UCSD-AML1 (cell line): ENCODE data around the gene CTNNA2.
A peak's percentile ranks its signal among the peaks of the same experiment; 100 is the strongest.

Experiments
- DNase-seq: peaks from one replicate; lab custom pipeline; 2025; ENCODE audit not compliant: unreplicated experiment; lab: John Stamatoyannopoulos, UW

CTNNA2 gene

DNA sequence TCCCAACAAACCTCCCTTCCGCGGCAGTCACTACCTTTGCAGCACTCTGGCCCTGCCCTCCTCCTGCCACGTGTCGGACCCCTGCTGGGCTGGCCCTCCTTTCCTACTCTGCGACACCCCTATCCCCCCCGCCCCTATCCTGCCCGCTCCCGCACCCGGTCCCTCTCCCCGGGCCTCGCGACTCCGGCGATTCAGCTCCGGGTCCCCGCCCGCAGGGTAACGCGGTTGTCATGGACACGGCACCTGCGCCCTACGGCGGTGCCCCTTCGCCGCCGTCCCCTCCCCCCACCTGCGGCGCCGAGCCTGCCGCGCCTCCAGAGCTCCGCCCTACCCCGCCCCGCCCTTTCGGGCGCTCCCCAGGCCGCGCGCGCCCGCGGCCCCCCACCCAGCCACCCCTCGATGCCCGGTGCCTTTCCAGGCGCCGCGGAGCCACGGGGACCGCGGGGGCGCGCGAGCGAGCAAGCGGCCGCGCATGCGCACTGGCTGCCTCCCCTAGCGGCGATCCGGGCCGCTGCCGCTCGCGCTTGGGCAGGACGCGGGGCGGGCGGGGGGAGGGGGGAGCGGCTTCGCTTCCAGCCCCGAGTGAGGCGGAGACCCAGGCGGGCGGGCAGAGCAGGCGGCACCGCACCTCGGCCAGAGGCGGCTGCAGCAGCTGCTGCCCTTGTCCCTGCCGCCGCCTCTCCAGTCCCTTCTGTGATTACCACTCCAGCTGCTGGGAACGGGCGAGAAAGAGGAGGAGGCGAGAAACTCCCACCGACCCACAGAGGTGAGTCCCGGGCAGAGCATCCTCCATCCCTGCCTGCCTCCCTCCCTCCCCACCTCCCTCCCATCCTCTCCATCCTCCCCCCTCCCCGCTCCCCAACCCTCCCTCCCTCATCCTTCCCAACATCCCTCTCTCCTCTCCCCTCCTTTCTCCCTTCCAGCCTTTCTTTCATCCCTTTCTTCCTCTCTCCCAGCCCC lies at the start of gene CTNNA2:
Gene CTNNA2, plus strand, starts transcription at position 610 of the 960 bp plus-strand sequence.
- DNase-seq, result peak; percentile 64

DNA sequence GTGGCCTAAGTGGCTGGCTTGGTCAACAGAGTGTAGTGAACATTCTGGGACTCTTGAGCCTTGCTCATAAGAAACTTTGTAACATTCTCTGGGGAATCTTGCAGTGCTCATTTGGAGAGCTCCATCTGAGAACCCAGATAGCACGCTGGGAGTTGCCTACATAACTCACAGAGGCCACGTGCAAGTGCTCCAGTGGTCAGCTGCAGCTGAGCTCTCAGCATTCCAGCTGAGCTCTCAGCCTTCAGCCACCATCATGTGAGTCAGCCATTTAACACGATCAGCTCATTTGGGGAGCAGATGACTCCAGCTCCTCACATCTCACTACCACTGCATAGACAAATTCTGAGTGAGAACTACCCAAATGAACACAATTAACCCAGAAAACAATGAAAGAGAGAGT lies 25.5 kb upstream of the CTNNA2 start:
- no peak for DNase-seq

DNA sequence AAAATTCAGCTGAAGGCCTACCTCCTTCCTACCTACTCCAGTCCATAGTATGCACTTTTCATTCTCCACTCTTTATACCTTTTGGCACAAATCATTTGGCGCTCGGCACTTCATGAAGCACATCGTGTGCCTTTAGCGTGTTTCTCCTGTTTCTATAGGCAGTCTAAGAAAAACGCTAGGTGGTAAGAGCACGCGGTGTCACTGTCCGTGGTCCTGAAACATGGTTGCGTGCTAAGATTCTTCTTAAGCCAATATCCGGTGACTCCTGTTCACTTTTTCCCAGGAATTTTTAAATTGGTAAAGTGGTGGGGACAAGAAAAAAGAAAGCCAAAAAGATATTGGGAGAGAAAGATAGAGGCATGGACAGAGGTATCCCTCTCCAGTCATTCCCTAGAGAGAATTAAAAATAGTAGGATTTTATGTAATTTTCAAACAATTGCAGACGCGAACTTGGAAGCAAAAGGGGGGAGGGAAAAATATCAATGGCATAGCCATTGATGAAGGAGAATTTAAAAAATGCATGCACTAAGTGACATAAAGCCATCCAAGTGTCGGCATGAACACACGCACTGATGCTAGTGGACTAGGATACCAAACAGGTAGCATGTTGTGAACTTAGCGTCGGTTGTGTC lies 1.4 kb upstream of the CTNNA2 start:
- peak; percentile 69 for DNase-seq

DNA sequence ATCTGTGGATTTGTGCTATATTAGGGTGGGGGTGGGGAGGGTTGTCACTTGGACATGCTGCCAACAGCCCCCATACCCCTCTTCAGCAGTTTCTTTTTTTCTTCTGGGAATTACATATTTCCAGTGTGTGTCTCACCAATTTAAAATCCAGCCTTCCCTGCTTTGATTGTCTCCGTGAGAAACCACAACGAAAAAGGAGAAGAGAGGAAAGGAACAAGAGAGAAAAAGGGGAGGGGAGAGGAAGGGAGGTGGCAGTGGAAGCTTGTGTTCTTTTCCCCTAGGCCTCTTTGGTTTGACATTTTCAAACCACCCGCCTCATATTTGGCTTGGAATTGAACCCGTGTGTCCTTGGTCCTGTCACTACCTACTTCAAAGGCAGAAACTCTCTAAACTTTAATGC lies 860 bp downstream of the CTNNA2 start:
- DNase-seq, result no peak

DNA sequence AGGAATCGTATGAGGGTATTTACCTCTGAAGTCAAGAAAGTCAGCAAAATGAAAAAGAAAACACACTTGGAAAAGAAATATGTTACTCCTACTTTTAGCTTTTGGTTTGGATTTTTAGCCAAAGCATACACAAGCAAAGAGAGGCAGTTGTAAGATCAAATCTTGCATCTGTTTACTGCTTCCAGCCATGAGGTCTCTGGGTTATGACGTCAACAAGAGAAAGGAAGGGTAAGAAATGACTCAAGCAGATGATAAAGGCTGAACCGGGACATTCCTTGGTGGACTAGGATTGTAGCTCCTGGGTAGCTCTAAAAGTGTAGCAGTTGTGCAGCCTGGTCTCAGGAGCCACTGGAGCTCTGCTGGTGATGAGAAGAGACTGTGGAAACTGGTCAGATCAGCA lies 16.8 kb downstream of the CTNNA2 start:
- DNase-seq, result no peak

DNA sequence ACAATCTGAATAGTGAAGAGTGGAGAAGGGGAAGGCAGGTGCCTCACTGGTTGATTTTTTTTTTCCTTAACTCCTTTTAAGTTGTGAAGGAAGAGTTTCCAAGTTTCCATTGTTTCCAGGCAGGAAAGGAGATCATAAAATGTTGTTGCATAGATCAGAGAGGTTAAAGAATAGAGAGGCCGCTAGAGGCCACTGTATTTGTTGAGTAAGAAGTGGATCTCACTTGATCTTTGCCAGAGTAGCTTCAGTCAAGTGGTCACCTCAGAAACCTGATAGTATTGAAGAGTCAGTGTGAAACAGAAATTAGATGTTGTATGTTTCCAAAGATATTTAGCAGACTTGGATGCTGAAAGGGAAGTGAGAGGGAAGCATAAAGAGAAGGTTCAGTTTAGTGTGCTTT lies 17.6 kb downstream of the CTNNA2 start:
- DNase-seq, result no peak

DNA sequence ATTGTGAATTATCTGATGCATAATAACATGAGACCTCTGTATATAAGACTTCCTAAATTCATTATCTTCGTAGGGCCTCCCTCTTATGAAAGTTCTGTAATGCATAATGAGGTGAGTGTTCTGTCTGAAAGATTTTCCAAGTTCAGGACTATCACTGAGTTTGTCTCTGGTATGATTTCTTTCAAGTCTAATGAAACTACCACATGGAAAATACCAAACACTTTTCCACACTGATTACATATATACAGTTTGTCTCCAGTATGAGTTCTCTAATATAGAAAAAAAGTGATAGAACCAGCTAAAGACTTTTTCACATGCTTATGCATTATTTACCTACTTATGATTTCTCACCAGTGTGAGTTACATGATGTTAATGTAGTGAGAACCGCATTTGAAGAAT lies 34.7 kb downstream of the CTNNA2 start:
- no peak for DNase-seq

DNA sequence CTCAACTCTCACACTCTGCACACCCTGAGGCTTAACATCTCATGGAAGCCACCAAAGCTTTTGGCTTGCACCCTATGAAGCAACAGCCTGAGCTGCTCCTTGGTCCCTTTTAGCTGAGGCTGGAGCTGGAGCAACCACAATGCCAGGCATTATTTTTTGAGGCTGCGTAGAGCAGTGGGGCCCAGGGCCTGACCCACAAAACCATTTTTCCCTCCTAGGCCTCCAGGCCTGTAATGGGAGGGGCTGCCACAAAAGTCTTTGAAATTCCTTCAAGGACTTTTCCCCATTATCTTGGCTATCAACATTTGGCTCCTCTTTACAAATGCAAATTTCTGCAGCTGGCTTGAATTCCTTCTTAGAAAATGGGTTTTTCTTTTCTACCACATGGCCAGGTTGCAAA lies 39.8 kb downstream of the CTNNA2 start:
- DNase-seq, result no peak

DNA sequence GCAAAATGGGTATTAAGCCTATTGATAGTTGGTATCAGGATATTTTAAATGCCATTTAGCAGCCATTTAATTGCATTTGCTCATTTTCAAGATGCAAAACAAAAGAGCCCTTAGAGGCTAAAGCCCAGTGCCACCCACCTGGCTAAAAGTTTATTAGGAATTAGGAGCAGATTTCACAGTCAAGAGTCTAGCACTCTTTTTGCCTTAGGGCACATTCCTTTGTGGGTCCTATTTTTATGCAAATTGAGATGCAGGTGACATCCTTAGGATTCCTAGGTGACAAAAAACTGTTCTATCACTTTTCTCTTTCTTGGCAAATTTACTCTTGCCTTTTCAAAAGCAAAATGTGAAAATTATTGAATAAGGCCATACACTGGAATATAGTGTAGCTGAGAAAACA lies 42.0 kb downstream of the CTNNA2 start:
- DNase-seq, result no peak

DNA sequence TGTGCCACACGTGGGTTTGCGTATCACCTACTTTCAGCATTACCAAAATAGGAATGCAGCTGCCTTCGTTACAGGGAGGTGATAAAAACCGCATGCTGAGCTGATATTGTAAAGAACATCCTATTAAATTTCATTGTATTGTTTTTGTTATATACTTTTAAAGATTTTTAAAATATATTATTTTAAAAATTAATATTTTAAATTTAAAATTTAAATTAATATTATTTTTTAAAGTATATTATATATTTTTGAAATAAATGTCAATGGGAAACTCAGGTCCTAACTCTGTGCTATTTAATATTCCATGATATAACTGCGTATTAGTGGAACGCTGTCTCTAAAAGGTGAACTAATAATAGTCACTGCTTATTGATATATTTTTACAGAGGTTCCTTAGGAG lies 51.2 kb downstream of the CTNNA2 start:
- DNase-seq, result no peak

DNA sequence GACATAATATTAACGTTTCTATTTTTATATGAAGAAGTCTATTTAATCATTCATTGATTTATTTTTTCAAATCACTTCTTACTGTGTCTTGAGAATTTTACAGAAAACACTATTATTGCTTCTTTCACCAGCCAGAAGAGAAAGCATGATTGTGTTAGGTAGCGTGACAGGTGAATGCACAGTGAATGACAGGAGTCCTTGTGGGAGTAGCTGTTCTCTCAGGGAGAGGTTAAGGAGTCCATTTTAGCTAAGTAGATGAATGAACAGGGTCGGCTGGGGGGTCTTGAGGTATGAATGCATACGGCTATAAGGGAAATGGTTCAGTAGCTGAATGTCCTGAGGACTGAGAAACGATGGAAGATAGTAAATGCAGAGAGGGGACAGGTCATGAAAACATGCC lies 56.2 kb downstream of the CTNNA2 start:
- DNase-seq, result no peak

DNA sequence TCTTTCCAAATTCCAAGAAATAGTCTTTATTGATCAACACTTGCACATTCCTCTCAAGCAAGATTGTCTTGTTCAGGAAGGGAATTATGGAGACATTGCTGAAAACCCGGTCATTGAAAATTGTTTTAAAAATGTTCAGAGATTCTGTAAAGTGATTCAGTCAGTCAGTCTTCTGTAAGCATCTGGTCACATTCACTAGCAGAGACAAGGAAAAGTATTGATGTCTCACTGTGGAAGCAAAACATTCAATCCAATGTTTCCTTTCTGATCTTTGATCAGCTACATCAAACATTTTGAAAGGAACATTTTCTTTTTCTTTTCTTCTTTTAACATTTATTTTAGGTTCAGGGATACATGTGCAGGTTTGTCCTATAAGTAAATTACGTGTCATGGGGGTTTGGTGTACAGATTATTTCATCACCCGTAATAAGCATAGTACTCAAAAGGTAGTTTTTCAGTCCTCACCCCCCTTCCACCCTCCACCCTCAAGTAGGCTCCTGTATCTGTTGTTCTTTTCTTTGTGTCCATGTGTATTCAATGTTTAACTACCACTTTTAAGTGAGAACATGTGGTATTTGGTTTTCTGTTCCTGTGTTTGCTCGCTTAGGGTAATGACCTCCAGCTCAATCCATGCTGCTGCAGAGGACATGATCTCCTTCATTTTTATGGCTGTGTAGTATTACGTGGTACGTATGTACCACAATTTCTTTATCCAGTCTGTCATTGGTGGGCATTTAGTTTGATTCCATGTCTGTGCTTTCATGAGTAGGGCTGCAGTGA lies 61.2 kb downstream of the CTNNA2 start:
- DNase-seq, result no peak

DNA sequence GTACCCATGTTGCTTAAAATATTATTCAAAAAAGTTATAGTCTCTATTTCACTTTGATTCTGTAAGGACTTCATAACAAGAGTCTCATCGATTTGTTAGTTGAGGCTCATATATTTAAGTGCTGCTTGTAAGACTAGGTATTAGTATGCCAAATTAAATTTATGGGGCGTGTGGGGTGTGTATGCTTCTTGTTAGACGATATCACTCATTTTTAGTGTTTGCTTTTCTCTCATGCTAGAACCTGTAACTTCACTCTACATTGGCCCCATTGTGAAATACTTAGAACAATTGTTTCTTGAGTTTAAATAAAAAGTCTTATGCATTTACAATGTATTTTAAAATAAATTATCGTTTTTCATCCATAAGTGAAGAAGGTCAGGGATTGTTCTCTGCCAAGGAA lies 63.6 kb downstream of the CTNNA2 start:
- no peak for DNase-seq

DNA sequence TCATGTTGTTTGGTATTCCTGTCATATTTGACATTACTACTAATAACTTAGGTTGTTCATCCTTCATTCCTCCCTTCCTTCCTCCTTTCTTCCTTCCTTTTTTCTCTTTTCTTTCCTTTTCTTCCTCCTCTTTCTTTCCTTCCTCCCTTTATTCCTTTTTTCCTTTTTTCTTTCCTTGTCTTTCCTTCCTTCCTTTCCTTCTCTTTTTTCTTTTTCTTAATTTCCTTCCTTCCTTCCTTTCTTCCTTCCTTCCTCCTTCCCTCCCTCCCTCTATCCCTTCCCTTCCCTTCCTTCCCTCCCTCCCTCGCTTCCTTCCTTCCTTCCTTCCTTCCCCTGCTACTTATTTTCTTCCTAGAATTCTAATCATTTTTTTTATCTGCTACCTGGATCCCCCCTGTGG lies 66.1 kb downstream of the CTNNA2 start:
- DNase-seq, result no peak

DNA sequence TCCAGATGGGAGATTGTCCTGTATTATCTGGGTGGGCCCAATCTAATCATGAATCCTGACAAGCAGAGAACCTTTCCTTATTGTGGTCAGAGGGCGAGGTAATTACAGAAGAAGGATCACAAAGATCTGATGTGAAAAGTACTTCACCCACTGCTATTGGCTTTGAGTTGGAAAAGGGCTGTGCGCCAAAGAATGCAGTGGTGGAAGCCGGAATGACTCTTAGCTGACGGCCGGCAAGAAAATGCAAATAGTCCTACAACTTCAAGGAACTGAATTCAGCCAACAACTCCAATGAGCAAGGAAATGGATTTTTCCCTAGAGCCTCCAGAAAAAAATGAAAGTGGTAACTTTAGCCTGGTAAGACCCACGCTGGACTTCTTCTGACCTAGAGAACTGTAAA lies 67.3 kb downstream of the CTNNA2 start:
- DNase-seq, result no peak

DNA sequence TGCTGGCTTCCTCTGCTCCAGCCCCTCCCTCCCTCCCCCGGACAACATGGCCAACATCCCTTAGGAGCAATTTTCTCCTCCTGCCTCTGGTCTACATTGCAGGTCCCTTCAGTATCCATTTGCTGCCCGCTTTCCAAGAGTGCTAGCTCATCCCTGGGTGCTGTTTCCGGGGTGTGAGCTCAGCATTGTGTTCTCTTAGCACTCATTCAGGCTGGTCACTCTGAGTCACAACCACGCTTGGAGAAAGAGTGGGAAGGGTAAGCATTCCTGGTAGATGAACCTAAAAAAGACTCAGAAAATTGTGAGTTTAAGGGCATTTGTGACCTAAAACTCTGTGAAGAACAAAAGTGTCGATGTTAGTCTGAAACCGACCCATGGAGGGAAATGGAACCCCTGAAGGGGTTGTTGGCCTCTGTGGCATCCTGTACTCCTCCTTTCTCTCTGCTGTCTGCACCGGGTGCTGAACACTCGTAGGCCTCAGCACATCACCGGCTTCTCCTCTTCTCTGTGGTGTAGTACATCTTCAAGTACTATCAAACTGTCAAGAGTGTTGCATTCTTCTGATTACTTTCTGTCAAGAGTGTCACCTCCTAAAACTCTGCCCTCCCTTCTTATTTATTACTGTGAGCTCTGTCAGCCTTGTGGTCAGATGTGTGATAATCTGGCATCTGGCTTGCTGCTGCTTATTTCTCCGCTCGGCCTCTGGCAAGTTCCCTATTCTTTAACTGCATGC lies 73.0 kb downstream of the CTNNA2 start:
- DNase-seq, result peak; percentile 41

DNA sequence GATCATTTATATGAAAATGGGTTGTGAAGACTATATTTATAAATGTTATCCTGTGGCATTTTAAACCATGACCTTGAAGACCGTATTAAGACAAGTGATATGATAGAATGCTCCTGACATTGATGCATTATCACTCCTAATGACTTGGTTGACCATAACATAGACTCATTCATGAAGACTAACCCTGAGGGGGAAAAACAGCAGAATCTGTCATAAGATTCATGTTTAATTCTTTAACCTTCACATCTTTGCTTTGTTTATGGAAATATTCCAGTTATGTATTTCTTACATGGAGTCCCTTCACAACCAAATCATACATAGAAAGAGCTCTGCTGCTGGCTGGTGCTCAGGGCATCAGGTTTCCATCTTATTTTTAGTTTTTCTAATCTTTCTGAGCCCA lies 78.4 kb downstream of the CTNNA2 start:
- DNase-seq, result no peak

DNA sequence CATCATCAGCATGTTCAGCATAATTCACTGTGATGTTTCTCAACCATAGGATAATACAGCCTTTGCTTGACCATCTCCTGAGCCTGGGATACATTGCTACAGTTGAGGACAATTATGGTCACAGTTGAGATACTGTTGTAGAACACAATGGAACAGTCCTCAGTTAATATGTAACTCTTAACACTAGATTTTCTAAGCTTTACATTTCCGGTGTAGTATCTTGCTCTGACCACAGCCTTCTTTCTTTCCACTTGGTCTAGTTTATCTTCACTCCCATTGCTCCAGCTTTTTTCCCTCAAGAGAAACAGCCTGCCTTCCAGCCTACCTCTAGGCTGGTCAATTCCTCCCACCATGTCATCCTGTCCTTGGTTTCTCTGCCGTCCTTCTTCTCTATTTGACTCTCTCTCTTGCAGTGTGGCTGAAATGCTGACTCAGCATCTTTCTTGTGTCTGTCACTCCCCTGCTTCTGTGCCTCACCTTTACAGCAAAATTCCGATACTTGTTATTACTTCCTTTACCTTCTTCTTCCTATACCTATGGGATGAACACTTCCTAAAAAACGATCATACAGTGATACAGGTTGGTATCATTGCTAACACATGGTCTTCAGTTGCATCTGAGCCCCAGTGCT lies 80.5 kb downstream of the CTNNA2 start:
- no peak for DNase-seq

DNA sequence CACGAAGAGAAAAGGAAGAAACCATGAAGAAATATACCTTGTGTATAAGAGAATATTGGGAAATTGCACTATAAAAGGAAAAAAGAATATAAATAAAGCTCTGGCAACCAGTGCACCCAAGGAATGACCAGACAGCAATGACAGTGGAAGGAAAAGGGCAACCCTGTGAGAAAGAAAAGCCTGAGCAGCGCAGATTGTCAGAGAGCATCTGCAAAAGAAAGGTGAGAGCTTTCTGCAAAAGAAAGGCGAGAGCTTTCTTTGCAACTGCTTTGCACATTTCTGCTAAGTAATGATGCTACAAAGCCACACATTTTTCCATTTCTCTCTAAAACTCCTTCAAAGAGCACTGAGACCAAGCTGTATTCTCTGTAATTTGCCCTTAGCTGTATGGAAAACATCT lies 83.6 kb downstream of the CTNNA2 start:
- no peak for DNase-seq

DNA sequence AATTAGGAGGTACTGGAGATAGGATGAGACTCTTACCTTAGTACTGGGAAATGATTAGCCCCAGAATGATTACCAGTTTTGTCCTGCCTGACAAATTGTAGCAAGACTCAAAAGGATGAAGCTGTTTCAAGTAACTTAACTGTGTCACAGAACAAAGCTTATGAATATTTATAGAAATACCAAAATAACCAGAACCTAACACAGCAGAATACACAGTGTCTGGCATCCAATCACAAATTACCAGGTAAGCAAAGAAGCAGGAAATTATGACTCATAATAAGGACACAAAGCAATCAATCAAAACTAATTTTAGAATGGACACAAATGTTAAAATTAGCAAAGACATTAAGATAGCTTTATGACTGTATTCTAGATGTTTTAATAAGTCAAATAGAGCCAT lies 91.9 kb downstream of the CTNNA2 start:
- DNase-seq, result no peak
